GM12872 (cell line): ENCODE results near the gene NAP1L4.

Experiments
- CTCF ChIP-seq: IDR thresholded peaks from 3 replicates; pipeline ENCODE4 v1.5.1; 2011; ENCODE audit warnings: low read depth, mild to moderate bottlenecking, low read length, moderate library complexity; ENCODE audit not compliant: insufficient read depth

Gene NAP1L4

DNA sequence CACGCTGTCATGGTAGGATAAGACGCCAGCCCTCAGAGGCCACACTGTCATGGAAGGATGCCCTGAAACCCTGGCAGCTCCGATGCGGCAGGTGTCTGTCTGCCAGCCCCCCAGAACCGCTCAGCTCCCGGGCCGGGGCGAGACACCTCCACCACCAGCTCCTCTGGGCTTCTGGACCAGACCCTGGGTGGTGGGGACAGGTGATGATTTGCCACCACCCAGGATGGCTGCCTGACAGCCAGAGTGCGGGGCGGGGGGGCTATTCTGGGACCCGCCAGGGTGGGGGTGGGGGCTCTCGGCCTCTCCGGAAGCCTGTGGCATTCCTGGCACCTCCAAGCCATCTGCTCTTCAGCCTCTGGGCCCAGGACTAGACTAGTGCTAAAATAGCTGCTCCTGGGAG lies 72.3 kb downstream of the NAP1L4 start:
- TF ChIP-seq CTCF: no peak

- no peak for TF ChIP-seq CTCF
Measured at GRCh38 chr11:2919188-2919587, 72.9 kb downstream of the NAP1L4 start.

- no peak for TF ChIP-seq CTCF
Measured at GRCh38 chr11:2917842-2918490, 74.2 kb downstream of the NAP1L4 start.

GRCh38 chr11:2916892-2917645 lies 75.1 kb downstream of the NAP1L4 start:
- TF ChIP-seq CTCF: no peak

DNA sequence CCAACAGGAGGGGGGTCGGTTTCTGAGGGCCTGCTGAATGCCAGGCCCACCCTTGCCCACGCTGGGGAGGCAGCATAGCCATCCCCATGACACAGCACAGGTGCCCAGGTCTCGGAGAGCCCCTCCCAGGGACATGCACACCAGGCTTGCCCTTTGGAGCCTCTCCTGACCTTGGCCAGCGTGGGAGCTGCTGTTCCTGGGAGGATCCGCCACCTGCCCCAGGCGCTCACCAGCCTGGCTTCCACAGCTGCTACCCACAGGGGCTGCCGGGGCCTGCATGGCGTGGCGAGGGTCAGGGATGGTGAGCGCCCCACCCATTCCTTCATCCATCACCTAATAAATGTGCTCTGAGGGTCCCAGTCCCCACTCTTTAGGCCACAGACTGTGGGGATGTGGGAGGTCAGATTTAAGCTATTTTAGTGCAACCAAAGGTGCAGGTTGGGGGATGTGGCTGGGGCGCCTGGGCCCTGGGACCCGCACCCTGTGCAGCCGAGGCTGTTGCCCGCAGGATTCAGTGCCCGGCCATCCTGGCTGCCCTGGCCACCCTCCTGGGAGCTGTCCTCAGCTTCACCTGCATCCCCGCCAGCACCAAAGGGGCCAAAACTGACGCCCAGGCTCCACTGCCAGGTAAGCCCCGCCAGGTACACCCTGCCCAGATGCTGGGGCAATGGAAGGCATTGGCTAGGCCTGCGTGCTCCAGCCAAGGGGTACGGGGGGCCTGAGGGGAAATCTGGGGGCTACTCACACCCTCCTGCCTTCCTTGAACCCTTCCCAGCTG lies 75.8 kb downstream of the NAP1L4 start:
- TF ChIP-seq CTCF: no peak

GRCh38 chr11:2915473-2915872 lies 76.7 kb downstream of the NAP1L4 start:
- TF ChIP-seq CTCF: no peak

GRCh38 chr11:2914455-2915195 lies 77.5 kb downstream of the NAP1L4 start:
- TF ChIP-seq CTCF: no peak
